ENCODE measurements around the gene CCDC40. TPM values are rescaled to one million over a fixed set of nuclear protein-coding genes. Genes with fewer than 3 reads are reported as not detected.

CCDC40 gene
- total RNA-seq, 1 experiment from 2014 or later, result 11.3 TPM

GRCh38 chr17:80141463-80142165 lies 105.2 kb downstream of the CCDC40 start:
- Histone ChIP-seq H3K27me3 (no peaks in the 10 kb centered on the region), H3K4me1 (peaks cover 7% of the 10 kb centered on the region; the same call in 1 of the 2 replicates), H3K9me3 (replicated peaks) (no peaks in the 10 kb centered on the region), H3K36me3 (peaks cover 92% of the 10 kb centered on the region), H3K4me3 (no peak overlapping the region), H3K27ac (no peak overlapping the region)
- DNase-seq, result no peak

- H3K36me3 ChIP-seq, result peaks cover 78% of the 10 kb centered on the region
- H3K27me3 ChIP-seq, result no peaks in the 10 kb centered on the region
- no peak overlapping the region for H3K27ac ChIP-seq
- no peaks in the 10 kb centered on the region for H3K9me3 ChIP-seq (replicated peaks)
- no peak overlapping the region for H3K4me3 ChIP-seq
- no peak for DNase-seq
- H3K4me1 ChIP-seq, result peaks cover 7% of the 10 kb centered on the region; the same call in 1 of the 2 replicates
Observed at GRCh38 chr17:80142929-80143328, 106.5 kb downstream of the CCDC40 start.

GRCh38 chr17:80145076-80146075 lies 108.9 kb downstream of the CCDC40 start:
- Histone ChIP-seq H3K4me1 (peaks cover 10% of the 10 kb centered on the region; the same call in 1 of the 2 replicates), H3K9me3 (replicated peaks) (no peaks in the 10 kb centered on the region), H3K4me3 (peak overlapping the region; percentile 90), H3K36me3 (peaks cover 54% of the 10 kb centered on the region), H3K27ac (peak overlapping the region; percentile 81; the same call in 1 of the 2 replicates), H3K27me3 (no peaks in the 10 kb centered on the region)
- no peak for DNase-seq

- Histone ChIP-seq H3K27me3 (no peaks in the 10 kb centered on the region), H3K4me1 (peaks cover 15% of the 10 kb centered on the region), H3K36me3 (peaks cover 44% of the 10 kb centered on the region), H3K4me3 (peak overlapping the region; percentile 90), H3K9me3 (replicated peaks) (no peaks in the 10 kb centered on the region), H3K27ac (peak overlapping the region; percentile 81)
- peak; percentile 69 to 83 for DNase-seq
Observed at GRCh38 chr17:80146121-80147034, 109.9 kb downstream of the CCDC40 start.

- Histone ChIP-seq H3K36me3 (peaks cover 35% of the 10 kb centered on the region), H3K9me3 (replicated peaks) (no peaks in the 10 kb centered on the region), H3K4me1 (peaks cover 21% of the 10 kb centered on the region), H3K27me3 (no peaks in the 10 kb centered on the region), H3K4me3 (peak within 1 kb of the TSS; percentile 90), H3K27ac (peak within 1 kb of the TSS; percentile 81)
- peak; percentile 100 for DNase-seq
Observed at GRCh38 chr17:80147035-80147822, 110.8 kb downstream of the CCDC40 start, which contains the start of gene EIF4A3. Gene EIF4A3, minus strand, starts transcription at chr17:80147128. Its CDS starts 167 bp downstream, at chr17:80146961.

Other genes starting within 250 kb of the CCDC40 start
- 8.2 and 11.3 TPM in 2 replicates for gene CBX8, start 239.6 kb upstream of the CCDC40 start, total RNA-seq (2014; rRNA removed; shearing (Covaris generic))
- gene CBX4, start 197.2 kb upstream of the CCDC40 start, total RNA-seq (2014; rRNA removed; shearing (Covaris generic)), result 26.3 and 30.2 TPM in 2 replicates
- 60.6 and 61.6 TPM in 2 replicates for gene TBC1D16, start 770 bp upstream of the CCDC40 start, total RNA-seq (2014; rRNA removed; shearing (Covaris generic))
- gene GAA, start 64.9 kb downstream of the CCDC40 start, total RNA-seq (2014; rRNA removed; shearing (Covaris generic)), result 17.5 and 23.1 TPM in 2 replicates
- 362 and 371 TPM in 2 replicates for gene EIF4A3, start 110.5 kb downstream of the CCDC40 start, total RNA-seq (2014; rRNA removed; shearing (Covaris generic))
- gene CARD14, start 133.4 kb downstream of the CCDC40 start, total RNA-seq (2014; rRNA removed; shearing (Covaris generic)), result 0.32 and 0.33 TPM in 2 replicates
- 18.3 and 19.3 TPM in 2 replicates for gene SGSH, start 183.7 kb downstream of the CCDC40 start, total RNA-seq (2014; rRNA removed; shearing (Covaris generic))
- gene SLC26A11, start 183.8 kb downstream of the CCDC40 start, total RNA-seq (2014; rRNA removed; shearing (Covaris generic)), result 8.6 and 14.7 TPM in 2 replicates
- 12.2 and 13.0 TPM in 2 replicates for gene RNF213, start 224.2 kb downstream of the CCDC40 start, total RNA-seq (2014; rRNA removed; shearing (Covaris generic))

All from SJCRH30 (cell line).